Uterus (tissue), 2 donors: ENCODE measurements around the gene KCNMA1.

Experiments used
- POLR2A ChIP-seq, 2 donors: fragments of 450-650 bp; IDR thresholded peaks; one replicate each; pipeline ENCODE4 v1.6.1; 2016; ENCODE audit warnings: antibody characterized with exemption in 2 of 2, mild to moderate bottlenecking in 1 of 2, moderate library complexity in 1 of 2
- TF ChIP-seq, protein P1 (sequence below), 4 experiments: fragments of 200-600 bp in 2 of 4; fragments of 450-650 bp in 2 of 4; sonication (generic) in 2 of 4; IDR thresholded peaks; one replicate each; pipeline ENCODE4 v1.5.1; 2016 to 2019; ENCODE audit warnings: antibody characterized with exemption in 4 of 4, mild to moderate bottlenecking in 2 of 4, moderate library complexity in 1 of 4

DNA sequence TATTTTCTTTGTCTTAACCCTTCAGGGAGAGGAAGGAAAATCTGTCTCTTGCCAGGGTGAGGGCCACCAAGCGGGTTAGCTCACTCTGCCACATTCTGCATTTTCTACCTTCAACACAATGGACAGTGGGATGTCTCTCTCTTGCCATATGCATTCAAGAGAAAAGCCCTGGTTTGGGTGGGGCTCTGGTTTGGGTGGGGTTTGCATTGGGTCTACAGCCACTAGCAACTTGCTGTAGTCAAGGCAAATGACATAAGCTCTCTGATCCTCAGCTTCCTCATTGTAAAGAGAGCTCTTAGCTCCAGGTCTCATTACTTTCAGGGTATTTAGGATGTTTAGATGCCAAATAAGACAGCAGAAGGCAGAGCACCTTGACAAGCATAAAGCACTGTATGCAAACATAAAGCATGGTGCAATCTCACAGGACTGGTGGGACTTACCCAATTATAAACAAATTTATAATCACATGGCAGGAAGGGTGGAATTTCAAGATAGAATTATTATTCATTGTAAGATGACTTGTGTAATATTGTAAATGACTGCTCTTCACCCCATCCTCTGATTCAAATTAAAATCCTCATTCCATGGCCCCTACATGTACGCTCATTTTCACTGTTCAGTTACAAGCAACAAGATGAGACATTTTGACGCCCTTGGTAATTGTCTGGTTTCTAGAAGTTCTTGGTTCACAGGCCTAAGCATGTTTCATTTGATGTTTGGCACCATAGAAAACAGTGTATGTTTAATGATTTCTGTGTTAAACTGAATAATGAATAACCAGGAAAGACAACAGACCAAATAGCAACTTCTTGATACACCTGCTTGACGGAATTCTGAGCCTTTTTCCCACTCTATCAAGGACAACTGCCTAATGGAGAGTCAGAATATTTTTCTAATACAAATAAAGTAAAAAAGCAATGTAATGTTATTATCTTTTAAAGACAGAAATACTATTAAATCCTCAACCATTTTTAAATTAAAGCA lies 258.9 kb downstream of the KCNMA1 start:
- TF ChIP-seq, protein P1, sequence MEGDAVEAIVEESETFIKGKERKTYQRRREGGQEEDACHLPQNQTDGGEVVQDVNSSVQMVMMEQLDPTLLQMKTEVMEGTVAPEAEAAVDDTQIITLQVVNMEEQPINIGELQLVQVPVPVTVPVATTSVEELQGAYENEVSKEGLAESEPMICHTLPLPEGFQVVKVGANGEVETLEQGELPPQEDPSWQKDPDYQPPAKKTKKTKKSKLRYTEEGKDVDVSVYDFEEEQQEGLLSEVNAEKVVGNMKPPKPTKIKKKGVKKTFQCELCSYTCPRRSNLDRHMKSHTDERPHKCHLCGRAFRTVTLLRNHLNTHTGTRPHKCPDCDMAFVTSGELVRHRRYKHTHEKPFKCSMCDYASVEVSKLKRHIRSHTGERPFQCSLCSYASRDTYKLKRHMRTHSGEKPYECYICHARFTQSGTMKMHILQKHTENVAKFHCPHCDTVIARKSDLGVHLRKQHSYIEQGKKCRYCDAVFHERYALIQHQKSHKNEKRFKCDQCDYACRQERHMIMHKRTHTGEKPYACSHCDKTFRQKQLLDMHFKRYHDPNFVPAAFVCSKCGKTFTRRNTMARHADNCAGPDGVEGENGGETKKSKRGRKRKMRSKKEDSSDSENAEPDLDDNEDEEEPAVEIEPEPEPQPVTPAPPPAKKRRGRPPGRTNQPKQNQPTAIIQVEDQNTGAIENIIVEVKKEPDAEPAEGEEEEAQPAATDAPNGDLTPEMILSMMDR (IDR thresholded peaks at IDR 0.05), result no peak
- no peak for TF ChIP-seq POLR2A (IDR thresholded peaks at IDR 0.05)
